Skeletal muscle cell (primary cell): ENCODE measurements around the gene CBR1.

Experiments
- DNase-seq: peaks from one replicate; pipeline ENCODE4 v3.0.0-alpha.2; 2010; ENCODE audit warnings: low read depth
- H3K4me3 ChIP-seq: 2 replicates; pipeline ENCODE4 v1.5.1; 2011; ENCODE audit warnings: low read depth, mild to moderate bottlenecking, control low read depth, low read length, moderate library complexity

CBR1 gene

DNA sequence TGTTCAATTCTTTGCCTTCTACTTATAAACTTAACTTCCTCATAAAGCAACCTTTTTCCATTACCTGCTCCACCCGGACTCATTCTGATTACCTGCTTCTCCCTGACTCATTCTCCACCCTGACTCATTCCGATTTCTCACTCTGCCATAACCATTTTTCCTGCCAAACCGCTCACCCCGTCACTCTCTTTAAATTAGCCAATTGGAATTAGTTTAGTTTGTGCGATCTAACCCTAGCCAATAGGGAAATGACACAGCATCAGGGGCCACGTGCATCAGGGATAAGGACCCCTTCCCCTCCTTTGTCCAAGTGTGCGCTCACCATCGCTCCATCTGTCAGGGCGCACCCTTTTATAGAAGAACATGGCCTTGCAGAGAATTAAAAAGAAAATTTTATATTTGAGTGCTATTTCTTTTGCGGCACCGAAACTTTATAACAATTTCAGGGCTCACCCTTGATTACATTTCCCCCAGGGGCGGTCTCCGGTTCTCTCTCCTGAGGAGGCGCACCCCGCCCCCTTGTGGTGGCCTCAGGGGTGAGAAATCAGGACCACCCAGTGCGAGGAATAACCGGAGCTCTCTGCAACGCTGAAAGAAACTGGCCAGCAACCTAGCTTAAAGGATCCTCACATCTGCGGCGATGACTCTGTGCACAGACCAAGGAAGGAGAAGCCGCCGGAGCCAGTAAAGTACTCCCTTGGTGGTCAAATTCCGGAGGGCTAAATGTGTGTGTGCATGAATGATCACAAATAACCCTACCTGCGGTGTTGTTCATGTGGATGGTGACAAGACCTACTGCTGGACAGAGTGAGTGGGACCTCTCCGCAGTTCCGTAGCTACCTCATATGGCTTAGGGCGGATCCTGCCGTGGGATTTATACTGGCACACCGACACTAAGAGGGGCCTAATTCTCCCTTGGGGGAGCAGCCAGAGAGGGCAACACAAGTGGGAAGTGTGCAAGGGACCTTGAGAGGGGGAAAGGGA, 34.8 kb downstream of the CBR1 start:
- peak overlapping the region; percentile 26 for H3K4me3 ChIP-seq
- no peak for DNase-seq

DNA sequence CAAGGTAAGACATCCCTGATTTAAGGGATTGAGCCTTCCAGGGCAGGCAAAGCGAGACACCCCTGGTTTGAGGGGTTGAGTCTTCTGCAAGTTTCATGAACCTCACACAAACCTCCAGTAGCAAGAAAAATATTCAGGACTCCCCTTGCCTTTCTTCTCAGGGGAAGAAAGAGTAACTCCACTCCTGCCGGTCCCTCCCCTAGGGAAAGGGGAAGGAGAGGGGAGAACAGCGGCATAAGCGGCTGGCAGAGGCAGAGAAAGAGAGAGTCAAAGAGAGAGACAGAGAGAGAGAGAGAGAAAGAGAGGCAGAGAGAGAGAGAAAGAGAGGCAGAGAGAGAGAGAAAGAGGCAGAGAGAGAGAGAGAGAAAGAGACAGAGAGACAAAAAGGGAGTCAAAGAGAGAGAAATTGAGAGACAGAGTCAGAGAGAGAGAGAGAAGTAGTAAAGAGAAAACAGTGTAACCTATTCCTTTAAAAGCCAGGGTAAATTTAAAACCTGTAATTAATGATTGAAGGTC, 35.6 kb downstream of the CBR1 start:
- H3K4me3 ChIP-seq, result peak overlapping the region; percentile 26
- no peak for DNase-seq

DNA sequence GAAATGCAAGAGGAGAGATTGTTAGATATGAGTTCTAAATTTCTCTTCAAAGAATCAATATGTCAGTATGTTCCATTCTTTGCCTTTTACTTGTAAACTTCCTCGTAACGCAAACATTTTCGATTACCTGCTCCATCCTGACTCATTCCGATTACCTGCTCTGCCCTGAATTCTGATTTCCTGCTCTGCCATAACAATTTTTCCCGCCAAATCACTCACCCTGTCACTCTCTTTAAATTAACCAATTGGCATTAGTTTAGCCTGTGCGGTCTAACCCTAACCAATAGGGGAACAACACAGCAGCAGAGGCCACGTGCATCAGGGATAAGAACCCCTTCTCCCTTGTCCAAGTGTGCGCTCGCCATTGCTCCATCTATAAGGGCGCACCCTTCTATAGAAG, 40.0 kb downstream of the CBR1 start:
- no peak for DNase-seq
- H3K4me3 ChIP-seq, result no peak overlapping the region

DNA sequence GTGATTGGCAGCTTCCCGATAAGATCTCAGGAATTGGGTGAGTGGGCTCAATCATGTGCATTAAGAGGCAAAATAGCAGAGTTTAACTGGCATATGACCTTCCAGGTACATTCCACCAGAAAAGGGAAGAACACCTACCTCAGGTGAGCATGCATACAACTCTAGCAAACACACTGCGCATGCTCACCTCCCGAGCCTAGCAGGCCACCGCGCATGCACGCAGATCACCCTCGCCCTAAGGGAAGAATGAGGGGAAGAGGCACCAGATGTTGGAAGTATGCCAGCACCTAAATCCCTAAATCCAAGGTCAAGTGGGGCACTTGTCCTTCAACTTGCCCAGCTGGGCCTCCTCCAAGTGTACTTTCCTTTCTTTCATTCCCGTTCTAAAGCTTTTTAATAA, 41.4 kb downstream of the CBR1 start:
- no peak for DNase-seq
- H3K4me3 ChIP-seq, result no peak overlapping the region

DNA sequence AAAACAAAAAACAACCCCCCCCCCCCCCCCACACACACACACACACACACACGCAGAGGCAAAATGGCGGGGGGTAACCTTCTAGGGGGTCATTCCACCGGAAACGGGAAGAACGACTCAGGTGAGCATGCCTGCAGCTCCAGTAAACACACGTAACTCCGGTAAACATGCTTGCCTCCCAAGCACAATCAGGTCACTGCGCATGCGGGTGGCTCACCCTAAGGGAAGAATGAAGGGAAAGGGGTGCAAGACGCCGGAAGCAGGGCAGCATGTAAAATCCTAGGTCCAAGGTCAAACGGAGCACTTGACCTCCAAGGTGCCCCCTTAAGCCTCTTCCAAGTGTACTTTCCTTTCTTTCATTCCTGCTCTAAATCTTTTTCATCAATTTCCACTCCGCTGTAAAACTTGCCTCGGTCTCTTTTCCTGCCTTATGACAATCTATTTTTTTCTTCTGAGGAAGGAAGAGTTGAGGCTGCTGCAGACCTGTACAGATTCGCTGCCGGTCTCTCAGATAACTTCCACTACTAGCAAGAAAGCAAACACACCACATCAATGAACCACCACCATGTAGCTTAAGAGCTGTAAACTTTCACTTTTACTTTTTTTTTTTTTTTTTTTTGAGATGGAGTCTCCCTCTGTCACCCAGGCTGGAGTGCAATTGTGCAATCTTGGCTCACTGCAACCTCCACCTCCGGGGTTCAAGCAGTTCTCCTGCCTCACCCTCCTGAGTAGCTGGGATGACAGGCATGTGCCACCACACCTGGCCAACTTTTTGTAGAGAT, 44.0 kb downstream of the CBR1 start:
- no peak overlapping the region for H3K4me3 ChIP-seq
- DNase-seq, result no peak

DNA sequence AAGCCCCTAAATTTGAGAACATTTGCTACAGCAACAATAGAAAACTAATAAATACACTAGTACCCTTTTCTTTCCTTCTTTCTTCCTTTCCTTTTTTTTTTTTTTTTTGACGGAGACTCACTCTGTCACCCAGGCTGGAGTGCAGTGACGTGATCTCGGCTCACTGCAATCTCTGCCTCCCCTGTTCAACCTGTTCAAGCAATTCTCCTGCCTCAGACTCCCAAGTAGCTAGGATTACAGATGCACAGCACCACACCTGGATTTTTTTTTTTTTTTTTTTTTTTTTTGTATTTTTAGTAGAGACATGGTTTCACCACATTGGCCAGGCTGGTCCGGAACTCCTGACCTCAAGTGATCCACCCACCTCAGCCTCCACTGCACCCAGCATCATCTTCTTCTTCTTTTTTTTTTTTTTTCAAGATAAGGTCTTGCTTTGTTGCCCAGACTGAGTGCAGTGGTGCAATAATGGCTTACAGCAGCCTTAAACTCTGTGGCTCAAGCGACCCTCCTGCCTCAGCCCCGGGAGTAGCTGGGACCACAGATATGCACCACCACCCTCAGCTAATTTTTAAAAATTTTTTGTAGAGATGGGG, 45.4 kb downstream of the CBR1 start:
- H3K4me3 ChIP-seq, result no peak overlapping the region
- no peak for DNase-seq

DNA sequence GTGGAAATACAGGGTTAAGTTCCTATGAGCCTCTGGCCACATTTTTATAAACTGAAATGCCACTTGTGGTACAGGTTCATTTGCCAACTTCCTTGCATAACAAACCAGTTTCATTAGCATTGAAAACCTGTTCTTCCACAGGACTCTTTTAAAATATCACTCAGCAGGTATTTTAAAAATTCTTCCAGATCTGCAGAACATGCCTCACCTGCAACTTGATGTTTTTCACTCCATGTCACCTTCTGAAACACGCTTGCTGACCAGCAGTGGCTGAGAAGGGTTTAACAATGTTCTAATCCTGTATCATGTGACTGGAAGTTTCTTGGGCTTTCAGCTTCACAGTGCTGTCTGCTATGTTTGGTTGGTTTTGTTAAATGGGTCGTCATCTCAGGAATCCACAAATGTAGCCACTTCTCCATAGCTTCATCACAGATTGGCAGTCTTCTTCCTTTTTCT, 47.5 kb downstream of the CBR1 start:
- DNase-seq, result no peak
- no peak overlapping the region for H3K4me3 ChIP-seq

DNA sequence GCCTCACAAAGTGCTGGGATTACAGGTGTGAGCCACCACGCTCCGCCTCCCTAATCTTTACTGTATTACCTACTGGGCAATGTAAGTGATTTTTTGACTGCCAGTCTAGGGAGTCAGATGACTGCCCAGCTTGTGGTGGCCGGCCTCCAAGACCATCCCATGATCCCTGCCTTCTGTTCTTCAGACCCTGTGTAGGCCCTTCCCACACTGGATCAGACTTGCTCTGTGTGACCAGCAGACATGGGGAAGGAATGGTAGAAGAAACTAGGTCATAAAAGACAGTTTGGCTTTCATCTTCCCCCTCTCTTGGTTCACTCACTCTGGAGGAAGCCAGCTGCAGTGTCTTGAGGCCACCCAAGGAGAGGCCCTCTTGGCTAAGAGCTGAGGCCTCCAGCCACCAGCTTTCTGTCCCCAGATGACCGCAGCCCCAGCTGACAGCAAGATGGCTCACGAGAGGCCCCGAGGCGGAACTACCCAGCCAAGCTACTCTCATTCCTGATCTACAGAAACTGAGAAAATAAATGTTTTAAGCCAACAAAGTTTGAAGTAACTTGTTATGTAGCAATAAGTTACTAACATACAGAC, 50.6 kb downstream of the CBR1 start:
- no peak overlapping the region for H3K4me3 ChIP-seq
- no peak for DNase-seq
